ENCODE measurements around the gene PDE4A. TPM values are rescaled to one million over a fixed set of nuclear protein-coding genes. Genes with fewer than 3 reads are reported as not detected.
A peak's percentile ranks its signal among the peaks of the same experiment; 100 is the strongest.

PDE4A gene
- total and polyA plus RNA-seq, 2 of the 8 experiments (the other 6 are each of a cell fraction or from before 2014, with no cell fraction given): 2.0 to 4.4 TPM

DNA sequence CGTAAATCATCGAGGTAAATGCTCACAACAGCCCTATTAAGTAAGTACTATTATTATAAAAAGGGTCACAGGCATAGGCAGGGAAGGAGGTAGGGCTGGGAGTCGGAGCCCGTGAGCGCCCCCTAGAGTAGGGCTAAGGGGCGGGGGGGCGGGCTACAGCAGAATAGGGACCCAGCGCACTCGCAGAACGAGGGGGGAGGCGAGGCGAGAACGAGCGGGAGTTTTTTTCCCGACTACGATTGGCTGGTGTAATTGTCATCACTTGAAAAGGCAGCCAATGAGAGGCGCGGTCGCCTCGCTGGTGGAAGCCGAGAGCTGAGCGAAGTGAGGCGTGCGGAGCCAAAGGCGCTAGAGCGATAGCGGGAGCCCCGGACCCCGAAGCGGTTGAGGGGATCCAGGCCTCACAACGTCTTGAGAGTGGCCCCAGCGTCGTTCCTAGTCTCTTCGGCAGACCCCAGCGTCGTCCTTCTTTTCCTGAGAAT, 58.6 kb downstream of the PDE4A start (continued):
- TF ChIP-seq PHF8 (conservative IDR thresholded peaks at IDR 0.05; ENCODE audit: low read depth, low read length) (0 out of 2 replicates have a peak, but pooled peaks have one; percentile 9), CHD2 (IDR thresholded peaks at IDR 0.05; ENCODE audit: low read length) (peak; percentile 75), JUN (IDR thresholded peaks at IDR 0.05; ENCODE audit: low read depth, low read length) (no peak), SP1 (IDR thresholded peaks at IDR 0.05; ENCODE audit: low read depth, low read length) (peak; percentile 90), FOSL1 (IDR thresholded peaks at IDR 0.05; ENCODE audit: insufficient read depth, low read depth, low read length) (no peak), TBP (IDR thresholded peaks at IDR 0.05; ENCODE audit: low read depth, low read length) (no peak), CTBP2 (IDR thresholded peaks at IDR 0.05; ENCODE audit: borderline replicate concordance, insufficient read depth, insufficient read length, low read length) (no peak), TEAD4 (IDR thresholded peaks at IDR 0.05; ENCODE audit: low read depth, low read length) (no peak), SIRT6 (IDR thresholded peaks at IDR 0.05; ENCODE audit: low read length) (no peak), ATF2 (IDR thresholded peaks at IDR 0.05; ENCODE audit: low read length) (no peak), MAFK (IDR thresholded peaks at IDR 0.05; ENCODE audit: low read depth, low read length) (no peak), BRCA1 (IDR thresholded peaks at IDR 0.05; ENCODE audit: low read depth, low read length) (no peak), CHD1 (IDR thresholded peaks at IDR 0.05; ENCODE audit: low read depth, low read length) (no peak), POLR2AphosphoS5 (IDR thresholded peaks at IDR 0.05; ENCODE audit: low read depth, low read length) (no peak), ATF3 (IDR thresholded peaks at IDR 0.05; ENCODE audit: insufficient read depth, low read depth, low read length) (no peak), BCL11A (IDR thresholded peaks at IDR 0.05; ENCODE audit: low read depth in 2 of 2, low read length in 2 of 2) (no peak), HDAC6 (IDR thresholded peaks at IDR 0.05; ENCODE audit: low read depth, low read length) (no peak), TCF12 (IDR thresholded peaks at IDR 0.05; ENCODE audit: low read depth, low read length) (no peak), KDM4A (IDR thresholded peaks at IDR 0.05; ENCODE audit: low read depth, low read length, severe bottlenecking) (peak; percentile 59), CEBPB (IDR thresholded peaks at IDR 0.05; ENCODE audit: low read depth, low read length) (no peak), POU5F1 (IDR thresholded peaks at IDR 0.05; ENCODE audit: low read depth, low read length) (no peak), TAF1 (IDR thresholded peaks at IDR 0.05; ENCODE audit: low read depth, low read length) (no peak), RBBP5 (IDR thresholded peaks at IDR 0.05; ENCODE audit: borderline replicate concordance, low read depth, low read length) (no peak), NRF1 (IDR thresholded peaks at IDR 0.05; ENCODE audit: low read depth, low read length) (no peak), CBX5 (IDR thresholded peaks at IDR 0.05; ENCODE audit: low read depth, low read length) (no peak), KDM5A (IDR thresholded peaks at IDR 0.05; ENCODE audit: low read length) (no peak)

Measured in H1 (cell line).